Stimulated activated CD8-positive, alpha-beta memory T cell treated with anti-CD3 and anti-CD28 coated beads, Interleukin-15, amount 100 ng/mL, for 48 hours (primary cell): ENCODE results near the gene SLX9.
"Not testable (repeated sequence)": the region's sequence is repeated elsewhere in the genome, so short reads cannot be mapped to it uniquely, and the experiment has no call there.

Source experiments
- DNase-seq, 2 donors: peaks; one replicate each; pipeline ENCODE4 v3.0.0-alpha.2; 2020; ENCODE audit warnings: low read depth in 2 of 2

The SLX9 gene

DNA sequence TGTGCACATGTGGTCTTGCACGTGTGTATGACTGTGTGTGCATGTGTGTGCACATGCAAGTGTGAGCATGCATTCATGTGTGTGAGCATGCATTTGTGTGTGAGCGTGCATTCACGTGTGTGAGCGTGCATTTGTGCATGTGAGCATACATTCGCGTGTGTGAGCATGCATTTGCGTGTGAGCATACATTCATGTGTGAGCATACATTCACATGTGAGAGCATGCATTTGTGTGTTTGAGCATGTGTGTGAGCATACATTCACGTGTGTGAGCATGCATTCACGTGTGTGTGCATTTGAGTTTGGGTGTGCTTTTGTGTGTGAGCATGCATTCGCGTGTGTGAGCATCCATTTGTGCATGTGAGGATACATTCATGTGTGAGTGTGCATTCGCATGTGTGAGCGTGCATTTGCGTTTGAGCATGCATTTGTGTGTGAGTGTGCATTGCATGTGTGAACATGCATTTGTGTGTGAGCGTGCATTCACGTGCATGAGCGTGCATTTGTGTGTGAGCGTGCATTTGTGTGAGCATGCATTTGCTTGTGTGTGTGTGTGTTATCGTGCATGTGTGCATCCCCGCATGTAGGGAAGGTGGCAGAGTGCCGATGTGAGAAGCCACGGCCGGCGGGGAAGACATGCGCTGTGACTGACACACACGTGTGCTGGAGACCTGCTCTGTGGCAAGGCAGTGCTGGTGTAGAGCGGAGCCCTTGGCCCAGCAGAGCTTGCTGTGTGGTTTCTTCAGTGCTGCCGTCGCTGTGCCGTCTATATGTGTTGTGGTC, 37.4 kb upstream of the SLX9 start:
- no peak for DNase-seq

DNA sequence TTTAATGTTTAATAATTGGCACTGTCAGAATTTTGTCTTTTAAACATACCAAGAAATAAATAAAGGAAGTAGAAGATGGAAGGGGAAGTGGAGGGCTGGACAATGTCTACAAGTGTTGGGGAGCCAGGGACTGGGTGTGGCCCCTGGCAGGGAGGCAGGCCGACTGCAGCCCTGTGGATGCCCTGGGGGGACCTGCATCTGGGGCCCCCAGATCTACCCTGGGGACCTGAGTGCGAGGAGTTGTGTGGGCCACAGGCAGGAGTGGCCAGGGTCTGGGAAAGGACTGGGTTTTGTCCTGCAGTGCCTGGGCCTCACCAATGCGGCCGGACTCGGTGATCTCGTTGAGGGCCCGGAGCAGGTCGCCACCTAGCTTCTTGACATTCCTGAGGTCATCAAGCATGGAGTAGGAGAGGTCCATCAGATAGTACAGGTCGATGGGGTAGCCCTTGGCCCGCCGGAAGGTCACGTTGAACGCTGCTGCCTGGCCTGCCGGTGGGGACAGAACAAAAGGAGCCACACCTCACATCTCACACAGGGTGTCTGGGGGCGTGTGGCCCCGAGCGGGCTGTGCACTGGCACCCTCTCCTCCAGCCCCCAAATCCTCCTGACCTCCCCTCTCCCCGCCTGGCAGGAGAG, 36.7 kb upstream of the SLX9 start:
- no peak for DNase-seq

DNA sequence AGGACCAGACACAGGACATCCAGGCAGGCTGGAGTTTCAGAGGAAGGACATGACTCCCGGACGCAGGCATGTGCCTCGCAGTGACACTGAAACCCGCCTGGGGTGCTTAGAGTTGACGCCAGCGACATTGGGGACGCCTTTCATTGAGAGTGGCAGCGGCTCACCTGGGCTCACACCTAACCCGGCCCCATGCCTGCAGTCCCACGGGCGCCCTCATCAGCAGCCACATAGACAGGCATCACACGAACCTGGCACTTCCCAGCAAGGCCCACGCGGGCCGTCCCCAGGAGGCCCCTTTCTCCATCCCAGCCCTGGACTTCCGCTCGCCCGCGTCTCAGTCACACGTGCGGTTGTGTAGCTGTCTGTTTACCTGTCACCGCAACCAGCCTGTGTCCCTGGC, 36.1 kb upstream of the SLX9 start:
- DNase-seq, result no peak

DNA sequence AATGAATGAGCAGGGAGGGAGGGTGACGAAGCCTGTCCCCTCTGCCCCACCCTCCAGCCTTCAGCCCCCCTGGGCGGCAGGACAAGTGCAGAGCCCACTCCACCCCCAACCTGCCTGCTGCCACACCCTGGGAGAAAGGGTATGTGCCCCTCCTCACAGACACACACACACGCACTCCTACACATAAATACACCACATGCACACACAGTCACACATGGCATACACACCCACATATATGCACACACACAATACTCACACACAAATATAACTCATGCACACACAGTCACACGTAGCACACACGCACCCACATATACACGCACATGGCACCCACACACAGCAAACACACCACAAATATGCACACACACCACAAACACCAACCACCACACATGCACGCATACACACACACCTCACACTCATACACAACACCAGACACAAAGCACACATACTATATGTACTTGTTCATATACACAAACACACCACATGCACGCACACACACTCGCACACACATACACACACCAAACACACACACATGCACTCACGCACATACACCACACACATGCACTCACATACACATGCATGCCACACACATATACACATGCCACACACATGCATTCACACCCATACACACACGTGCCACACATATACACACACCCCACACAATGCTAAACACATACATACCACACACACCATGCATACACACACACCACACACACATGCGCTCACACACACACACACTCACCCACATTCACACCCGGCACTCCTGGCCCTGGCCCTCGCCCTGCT, 35.5 kb upstream of the SLX9 start:
- DNase-seq, result no peak

DNA sequence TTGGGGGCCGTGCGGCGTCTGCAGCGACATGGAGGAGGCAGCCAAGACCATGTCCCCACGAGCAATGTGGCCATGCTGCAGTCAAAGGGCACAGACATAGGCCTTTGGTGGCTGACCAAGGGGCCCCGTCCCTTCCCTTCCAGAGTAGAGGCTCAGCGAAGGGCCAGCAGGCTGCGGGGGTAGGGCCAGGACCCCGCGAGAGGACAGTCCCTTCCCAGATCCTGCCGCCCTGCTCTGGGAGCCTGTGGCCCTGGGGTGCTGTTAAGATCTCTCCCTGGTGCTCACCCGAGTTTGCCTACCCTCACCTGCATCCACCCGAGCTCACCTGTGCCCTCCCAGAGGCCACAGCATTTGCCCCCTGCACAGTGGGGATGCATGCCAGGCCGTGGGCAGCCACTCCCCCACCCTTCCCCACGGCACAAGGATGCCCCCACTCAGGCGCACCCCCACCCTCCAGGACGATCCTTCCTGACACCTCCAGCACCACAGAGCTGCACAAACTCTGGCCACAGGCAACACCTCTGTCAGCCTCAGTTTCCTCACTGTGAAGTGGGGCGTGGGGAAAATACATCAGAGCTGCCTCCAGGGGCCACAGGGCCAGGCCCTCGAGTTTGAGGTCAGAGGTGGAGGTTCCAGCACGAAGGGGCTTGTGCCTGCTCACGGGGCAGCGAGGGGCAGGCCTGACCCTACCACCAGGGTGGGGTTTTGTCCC, 34.7 kb upstream of the SLX9 start:
- no peak for DNase-seq

DNA sequence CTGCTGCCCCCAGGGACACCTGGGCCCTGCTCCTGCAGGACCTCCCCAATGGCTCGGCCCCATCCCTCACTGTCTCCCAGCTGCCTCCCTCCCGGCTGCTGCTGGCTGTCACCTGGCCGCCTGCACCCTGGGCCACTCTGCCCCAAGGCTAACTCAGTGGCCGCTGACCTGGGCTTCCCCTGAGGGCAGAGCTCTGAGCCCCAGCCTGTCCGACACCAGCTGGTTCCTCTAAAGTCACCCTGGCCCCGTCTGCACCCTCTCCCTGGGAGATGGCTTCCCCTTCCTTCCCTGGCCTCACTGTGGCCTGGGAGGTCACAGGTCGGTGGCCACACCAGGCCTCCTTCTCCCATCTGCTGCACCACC, 34.1 kb upstream of the SLX9 start:
- DNase-seq, result no peak

DNA sequence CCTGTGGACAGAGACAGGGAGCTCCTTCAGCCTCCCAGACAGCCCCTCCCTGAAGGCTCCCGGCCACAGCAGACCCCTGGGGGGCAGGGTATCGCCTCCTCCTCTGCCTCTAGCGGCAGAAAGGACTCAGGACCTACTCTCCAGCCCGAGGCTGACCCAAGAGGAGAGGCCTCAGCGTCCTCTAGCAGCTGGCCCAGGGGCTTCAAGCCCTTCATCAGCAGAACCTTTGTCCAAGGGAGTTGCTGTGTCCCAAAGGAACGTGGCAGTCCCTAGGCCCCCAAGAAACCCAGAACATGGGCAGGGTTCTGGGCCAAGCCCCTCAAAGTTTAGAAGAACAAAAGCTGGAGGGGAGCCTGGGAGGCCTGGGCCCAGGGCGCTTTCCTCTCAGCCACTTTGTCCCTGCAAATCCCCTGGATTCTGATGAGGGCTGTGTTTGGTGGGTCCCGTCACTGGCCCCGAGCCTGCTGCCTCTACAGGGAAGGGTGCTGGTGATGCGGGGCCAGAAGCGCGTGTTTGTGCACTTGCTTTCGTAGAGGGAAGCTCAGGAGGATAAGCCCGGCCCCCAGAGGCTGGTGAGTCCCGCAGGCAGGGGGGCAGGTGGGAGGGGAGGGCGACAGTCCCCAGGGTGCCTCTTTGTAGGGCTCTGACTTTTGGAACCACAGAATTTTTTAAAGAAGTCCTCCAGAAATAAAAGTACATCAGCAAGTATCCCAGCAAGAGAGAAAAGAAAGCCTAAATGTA, 32.4 kb upstream of the SLX9 start:
- no peak for DNase-seq

DNA sequence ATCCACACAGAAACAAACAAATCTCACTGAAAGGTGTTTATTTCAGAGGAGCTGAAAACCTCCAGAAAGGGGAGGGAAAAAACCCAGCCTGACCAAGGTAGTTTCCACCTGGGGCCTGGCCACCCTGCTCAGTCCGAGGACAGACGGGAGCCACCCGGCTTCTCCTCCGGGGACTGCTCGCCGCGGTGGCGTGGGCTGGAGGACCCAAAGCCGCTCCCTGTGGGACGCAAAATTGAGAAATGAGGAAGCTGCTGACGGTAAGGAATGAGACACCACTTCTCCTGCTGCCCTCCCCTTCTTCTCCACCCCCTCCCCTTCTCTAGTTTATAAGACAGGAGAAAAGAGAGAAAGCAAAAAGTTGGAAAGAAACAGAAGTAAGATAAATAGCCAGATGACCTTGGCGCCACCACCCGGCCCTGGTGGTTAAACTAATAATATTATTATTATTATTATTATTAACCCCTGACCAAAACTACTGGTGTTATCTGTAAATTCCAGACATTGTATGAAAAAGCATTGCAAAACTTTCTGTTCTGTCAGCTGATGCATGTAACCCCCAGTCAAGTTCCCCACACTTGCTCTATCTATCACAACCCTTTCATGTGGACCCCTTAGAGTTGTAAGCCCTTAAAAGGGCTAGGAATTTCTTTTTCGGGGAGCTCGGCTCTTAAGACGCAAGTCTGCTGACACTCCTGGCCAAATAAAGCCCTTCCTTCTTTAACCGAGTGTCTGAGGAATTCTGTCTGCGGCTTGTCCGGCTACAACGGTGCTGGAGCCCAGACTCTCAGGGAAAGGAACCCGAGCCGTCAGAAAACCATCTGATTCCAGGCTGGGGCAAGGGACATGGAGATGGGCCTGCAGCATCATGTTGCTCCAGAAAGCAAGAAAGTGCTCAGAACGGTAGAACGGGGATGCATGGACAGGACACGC, 31.6 kb upstream of the SLX9 start:
- no peak for DNase-seq

DNA sequence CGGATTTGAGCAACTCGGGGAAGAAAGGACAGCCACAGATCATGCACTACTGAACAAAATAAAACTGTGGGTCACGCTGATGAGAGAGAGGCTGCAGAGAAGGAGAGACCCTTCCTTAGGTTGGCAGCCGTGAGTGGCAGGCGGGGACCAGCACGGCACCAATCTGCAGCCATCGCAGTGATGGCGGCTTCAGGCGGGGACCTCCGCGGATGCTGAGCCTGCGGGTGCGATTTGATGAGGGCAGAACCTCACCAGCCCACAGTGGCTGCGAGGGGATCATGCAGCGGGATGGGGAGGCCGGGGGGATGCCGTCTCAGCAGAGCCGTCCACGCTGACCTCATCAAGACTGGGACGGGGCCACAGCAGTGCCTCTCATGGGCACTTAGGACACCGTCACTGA, 30.9 kb upstream of the SLX9 start:
- no peak for DNase-seq

DNA sequence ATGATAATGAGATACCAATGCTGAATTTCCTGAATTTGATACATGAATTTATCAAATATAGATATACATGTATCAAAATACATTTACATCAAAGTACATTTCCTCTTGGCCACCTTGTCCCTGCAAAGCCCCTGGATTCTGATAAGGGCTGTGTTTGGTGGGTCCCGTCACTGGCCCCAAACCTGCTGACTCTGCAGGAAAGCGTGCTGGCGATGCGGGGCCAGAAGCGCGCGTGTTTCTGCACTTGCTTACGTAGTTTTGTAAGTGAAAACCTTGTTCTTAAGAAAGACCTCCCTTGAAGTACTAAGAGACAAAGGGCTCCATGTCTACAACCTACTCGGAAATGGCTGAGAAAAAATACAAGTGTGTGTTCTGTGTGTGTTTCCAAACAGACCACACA, 30.1 kb upstream of the SLX9 start:
- DNase-seq, result no peak

DNA sequence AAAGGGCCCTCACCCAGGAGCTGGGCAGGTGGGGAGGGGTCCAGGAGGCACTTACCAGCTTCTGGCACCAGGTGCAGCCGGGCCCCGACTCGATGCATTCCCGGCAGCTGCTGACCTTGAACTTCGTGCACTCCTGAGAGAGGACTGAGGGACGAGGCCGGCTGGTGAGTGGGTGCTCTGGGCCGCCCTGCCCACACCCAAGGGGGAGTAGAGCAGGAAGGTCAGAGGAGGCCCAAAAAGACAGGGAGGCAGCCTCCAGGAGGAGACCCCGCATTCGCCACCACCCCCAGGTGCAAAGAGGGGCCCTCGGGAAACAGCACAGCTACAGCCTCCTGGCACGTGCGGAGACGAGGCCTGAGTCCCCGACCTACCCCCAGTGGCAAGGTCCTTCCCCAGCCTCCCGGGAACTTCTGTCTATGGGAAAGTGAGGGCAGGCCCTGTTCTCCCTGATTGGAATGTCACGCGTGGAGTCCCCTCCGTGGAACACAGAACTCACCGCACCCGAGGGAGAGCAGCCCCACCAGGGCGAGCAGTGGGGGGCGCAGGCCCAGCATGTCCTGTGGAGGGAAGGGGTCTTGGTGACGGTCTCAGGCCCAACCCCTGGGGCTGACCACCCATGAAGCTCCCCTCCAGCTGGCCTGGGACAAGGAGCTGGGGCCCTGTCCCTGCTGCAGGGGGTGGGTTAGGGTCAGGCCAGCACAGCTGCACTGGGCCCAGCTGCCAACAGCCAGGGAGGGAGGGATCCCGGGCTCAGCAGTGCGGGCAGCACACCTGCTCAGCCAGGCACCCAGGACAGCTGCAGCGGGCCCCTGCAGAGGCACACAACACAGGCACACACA, 29.4 kb upstream of the SLX9 start:
- DNase-seq, result no peak

DNA sequence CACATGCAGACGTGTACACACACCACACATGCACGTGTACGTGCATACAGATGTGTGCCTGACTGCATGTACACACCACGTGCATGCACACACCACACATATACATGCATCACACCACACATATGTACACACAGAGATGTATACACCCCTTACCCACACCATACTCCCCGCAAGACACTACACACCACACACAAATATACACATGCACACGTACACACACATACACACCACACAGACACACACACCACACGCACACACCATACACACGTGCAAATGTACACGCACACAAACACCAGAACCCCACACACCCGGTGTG, 28.8 kb upstream of the SLX9 start:
- DNase-seq, result no peak

DNA sequence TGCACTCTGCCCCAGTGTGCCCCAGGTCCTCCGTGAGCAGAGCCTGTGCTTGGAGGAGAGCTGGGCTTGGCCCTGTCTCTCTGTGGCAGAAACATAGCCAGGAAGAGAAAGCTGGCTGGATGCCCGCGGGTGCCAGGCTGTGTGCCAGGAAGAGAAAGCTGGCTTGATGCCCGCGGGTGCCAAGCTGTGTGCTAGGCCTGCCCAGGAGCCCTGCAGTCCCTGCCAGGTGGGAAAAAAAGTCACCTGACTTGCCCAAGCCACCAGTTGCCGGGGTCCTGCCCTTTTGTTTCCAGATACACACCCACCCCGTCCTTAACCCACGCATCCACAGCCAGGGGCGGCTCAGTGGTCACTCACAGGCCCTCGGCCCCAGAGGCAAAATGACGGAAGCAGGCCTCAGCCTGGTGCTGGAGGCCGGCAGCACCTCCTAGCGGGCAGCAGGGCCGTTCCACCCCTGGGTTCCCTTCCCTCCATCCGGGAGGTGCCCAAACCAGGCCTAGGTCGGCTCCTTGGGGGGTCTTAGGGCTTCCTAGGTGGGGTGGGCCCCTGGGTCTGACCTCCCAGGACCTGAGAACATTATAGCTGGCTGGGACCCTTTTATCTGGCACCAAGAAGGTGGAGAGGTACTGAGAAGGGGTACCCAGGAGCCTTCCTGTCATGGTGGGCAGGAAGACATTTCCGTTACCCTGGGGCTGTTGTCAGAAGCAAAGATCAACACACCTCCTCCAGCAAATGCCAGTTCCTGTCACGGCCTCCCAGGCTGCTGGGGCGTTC, 28.3 kb upstream of the SLX9 start:
- DNase-seq, result peak in 1 of 2 donors; percentile 50

DNA sequence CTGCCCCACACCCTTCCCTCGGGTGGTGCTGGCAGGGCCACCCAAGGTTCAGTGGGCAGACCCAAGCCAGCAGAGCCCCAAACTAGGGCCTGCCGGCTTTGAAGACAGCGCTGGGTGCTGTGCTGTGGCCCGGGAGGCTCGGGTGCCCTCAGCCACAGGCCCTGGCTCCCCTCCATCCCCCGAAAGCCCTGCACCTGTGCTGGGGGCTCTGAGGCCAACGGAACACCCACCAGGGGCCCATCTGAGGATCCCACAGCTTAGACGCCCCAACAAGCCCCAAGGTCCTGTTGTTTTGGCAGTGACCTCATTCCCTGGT, 27.7 kb upstream of the SLX9 start:
- DNase-seq, result no peak

DNA sequence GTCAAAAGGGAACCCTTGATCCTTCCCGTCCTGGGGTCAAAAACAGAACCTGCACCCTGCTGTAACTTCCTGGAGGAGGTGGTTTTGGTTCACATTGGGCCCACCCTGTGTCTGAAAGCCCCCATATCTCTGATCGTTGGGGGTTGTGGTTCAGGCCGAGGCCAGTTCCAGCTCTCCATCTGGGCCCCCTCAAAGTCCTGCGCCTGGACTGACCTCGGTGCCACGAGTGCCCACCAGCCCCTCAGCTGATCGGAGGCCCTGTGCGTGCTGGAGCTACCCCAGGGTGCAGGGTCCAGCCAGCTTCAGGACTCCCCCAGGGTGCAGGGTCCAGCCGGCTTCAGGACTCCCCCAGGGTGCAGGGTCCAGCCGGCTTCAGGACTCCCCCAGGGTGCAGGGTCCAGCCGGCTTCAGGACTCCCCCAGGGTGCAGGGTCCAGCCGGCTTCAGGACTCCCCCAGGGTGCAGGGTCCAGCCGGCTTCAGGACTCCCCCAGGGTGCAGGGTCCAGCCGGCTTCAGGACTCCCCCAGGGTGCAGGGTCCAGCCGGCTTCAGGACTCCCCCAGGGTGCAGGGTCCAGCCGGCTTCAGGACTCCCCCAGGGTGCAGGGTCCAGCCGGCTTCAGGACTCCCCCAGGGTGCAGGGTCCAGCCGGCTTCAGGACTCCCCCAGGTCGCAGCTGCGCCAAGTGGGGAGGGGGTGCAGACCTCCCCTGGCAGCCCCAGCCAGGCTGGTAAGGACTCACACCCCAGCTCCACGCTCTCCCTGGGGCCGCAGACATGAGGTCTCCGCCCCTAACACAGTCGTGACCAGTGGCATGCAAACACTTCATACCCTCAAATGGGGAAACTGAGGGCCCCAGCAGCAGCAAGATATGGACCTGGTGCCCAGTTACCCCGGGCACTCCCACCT, 27.1 kb upstream of the SLX9 start:
- DNase-seq, result not testable (repeated sequence)

DNA sequence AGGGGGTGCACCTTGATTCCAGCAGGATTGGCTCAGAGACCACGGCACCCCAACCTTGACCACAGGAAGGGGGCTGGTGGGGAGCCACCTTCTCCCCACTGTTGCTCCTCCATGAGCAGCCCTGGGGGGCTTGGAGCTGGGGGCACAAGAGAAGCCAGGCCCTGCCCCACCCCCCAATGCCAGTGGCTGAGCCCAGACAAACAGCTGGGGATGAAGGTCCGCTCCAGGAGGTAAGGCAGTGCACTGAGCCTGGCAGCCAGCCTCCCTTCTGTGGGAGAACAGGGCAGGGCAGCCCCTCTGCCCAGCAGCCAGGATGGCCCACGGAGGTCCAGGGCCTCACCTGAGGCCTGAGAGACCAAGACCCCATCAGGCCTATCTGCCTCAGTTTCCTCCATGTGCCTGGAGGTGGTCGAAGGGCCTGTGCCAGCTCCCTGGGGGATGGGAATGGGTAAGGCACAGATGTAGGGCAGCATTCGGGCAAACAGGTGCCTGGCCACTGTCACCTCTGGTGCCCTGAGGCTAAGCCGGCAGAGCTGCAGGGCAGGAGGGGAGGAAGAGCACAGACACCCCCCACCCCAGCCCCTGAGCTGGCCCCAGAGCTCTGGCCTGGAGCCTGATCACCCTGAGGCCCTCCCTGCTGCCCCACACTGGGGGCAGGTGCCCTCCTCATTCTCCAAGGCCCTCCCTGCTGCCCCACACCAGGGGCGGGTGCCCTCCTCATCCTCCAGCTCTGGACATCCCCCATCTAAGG, 26.2 kb upstream of the SLX9 start:
- no peak for DNase-seq

DNA sequence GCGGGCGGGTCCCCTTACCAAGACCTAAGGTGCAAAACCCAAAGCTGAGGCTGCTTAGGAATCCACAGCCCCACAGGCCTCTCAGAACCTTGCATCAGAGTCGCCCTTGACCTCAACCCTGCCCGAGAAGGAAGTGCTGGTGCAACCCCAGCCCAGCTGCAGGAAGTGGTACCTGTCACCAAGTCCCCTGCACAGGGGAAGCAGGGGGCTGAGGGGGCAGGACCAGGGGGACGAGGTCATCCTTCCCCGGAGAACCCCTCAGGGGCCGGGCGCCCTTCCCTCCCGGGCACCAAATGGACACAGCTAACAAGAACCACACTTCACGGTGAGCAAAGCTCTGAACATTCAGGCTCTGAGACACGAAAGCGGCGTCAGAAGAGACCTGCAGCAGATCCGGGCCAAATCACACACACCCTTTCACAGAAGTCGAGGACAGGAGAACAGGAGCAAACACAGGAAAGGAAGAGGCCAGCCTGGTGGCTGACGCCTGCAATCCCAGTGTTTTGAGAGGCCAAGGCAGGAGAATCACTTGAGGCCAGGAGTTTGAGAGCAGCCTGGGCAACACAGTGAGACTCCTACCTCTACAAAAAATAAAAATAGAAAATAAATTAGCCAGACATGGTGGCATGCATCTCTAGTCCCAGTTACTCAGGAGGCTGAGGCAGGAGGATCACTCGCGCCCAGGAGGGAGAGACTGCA, 25.5 kb upstream of the SLX9 start:
- DNase-seq, result peak; percentile 57 to 67
